Measurements from ENCODE around the gene FLNB. TPM values are rescaled to one million over a fixed set of nuclear protein-coding genes. Genes with fewer than 3 reads are reported as not detected.

The FLNB gene
- total RNA-seq, 1 experiment from 2014 or later = 127 TPM

DNA sequence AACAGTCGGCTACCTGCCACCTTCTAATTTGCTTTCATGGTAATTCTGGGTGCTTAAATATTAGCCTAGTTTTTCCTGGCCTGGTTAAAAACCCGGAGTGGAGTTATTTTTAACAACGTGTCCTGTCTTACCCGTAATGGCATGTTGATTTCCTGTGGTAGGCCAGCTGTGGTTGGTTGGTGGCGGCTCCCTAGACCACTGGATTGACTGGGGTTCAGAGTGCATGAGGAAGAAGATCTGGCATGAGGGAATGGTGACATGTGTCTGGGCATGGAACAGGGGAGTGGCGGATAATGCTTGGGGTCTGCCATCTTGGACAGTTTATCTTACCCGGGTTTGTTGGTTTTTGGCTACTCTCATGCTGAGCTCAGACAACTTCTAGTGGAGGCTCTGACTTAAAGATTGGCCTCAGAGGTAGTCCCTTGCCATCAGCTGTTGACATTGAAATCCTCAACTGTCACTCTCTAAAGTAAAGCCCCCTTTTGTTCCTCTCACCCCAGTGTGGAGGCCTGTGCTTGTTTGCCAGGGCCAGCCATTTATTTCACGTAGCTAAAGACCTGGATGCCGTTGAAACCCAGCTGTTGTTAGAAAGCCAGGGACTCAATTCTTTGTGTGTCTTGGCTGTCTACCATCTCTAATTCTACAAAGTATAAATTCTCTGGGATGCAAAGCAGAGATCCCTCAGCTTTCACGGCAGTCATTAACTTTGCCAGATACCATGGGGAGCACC is 121.0 kb downstream of the FLNB start (continued):
- no peak for TF ChIP-seq EMX1 (CRISPR knock-in tag; IDR thresholded peaks at IDR 0.05)
- TF ChIP-seq ETV6 (CRISPR knock-in tag; IDR thresholded peaks at IDR 0.05) = no peak
- no peak for TF ChIP-seq SOX15 (CRISPR knock-in tag; IDR thresholded peaks at IDR 0.05)
- TF ChIP-seq MYBL2 (CRISPR knock-in tag; IDR thresholded peaks at IDR 0.05) = no peak

DNA sequence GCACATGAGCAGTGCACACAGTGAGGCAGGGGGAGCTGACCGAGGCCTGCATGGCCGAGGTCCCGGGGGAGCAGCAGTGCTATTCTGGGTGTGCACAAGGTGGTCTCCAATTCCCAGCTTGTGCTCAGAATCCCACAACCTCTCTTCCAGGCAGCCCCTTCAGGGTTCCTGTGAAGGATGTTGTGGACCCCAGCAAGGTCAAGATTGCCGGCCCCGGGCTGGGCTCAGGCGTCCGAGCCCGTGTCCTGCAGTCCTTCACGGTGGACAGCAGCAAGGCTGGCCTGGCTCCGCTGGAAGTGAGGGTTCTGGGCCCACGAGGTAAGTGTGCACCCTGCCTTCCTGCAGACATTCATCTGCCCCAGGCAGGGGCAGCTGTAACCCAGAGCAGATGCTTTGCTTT is 122.4 kb downstream of the FLNB start:
- Mint-ChIP-seq H3K4me1 (no peaks in the 10 kb centered on the region; the same call in 1 of the 2 replicates), H3K36me3 (peaks cover 64% of the 10 kb centered on the region), H3K27me3 (ENCODE audit: low read depth) (no peaks in the 10 kb centered on the region), H3K4me3 (no peak overlapping the region), H3K27ac (no peak overlapping the region), H3K9me3 (no peaks in the 10 kb centered on the region)
- ATAC-seq (no peak), DNase-seq (ENCODE audit: low spot score) (no peak)
- TF ChIP-seq NFATC4 (CRISPR knock-in tag; IDR thresholded peaks at IDR 0.05) = no peak
- no peak for TF ChIP-seq PRRX2 (CRISPR knock-in tag; IDR thresholded peaks at IDR 0.05)
- no peak for TF ChIP-seq TCF7 (CRISPR knock-in tag; IDR thresholded peaks at IDR 0.05; ENCODE audit: low read depth)
- TF ChIP-seq, protein P1, sequence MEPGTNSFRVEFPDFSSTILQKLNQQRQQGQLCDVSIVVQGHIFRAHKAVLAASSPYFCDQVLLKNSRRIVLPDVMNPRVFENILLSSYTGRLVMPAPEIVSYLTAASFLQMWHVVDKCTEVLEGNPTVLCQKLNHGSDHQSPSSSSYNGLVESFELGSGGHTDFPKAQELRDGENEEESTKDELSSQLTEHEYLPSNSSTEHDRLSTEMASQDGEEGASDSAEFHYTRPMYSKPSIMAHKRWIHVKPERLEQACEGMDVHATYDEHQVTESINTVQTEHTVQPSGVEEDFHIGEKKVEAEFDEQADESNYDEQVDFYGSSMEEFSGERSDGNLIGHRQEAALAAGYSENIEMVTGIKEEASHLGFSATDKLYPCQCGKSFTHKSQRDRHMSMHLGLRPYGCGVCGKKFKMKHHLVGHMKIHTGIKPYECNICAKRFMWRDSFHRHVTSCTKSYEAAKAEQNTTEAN (CRISPR knock-in tag; IDR thresholded peaks at IDR 0.05) = no peak
- no peak for TF ChIP-seq SMAD4 (CRISPR knock-in tag; IDR thresholded peaks at IDR 0.05)
- no peak for TF ChIP-seq MXD4 (CRISPR knock-in tag; IDR thresholded peaks at IDR 0.05; ENCODE audit: borderline replicate concordance)
- TF ChIP-seq ETV6 (CRISPR knock-in tag; IDR thresholded peaks at IDR 0.05) = no peak
- no peak for TF ChIP-seq TP53 (CRISPR knock-in tag; IDR thresholded peaks at IDR 0.05)
- no peak for TF ChIP-seq NR2C2 (CRISPR knock-in tag; IDR thresholded peaks at IDR 0.05)
- TF ChIP-seq, protein P2, sequence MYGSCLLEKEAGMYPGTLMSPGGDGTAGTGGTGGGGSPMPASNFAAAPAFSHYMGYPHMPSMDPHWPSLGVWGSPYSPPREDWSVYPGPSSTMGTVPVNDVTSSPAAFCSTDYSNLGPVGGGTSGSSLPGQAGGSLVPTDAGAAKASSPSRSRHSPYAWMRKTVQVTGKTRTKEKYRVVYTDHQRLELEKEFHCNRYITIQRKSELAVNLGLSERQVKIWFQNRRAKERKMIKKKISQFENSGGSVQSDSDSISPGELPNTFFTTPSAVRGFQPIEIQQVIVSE (CRISPR knock-in tag; IDR thresholded peaks at IDR 0.05; ENCODE audit: borderline replicate concordance) = no peak
- ChIA-PET CTCF (no interaction called here), POLR2A (no interaction called here)

DNA sequence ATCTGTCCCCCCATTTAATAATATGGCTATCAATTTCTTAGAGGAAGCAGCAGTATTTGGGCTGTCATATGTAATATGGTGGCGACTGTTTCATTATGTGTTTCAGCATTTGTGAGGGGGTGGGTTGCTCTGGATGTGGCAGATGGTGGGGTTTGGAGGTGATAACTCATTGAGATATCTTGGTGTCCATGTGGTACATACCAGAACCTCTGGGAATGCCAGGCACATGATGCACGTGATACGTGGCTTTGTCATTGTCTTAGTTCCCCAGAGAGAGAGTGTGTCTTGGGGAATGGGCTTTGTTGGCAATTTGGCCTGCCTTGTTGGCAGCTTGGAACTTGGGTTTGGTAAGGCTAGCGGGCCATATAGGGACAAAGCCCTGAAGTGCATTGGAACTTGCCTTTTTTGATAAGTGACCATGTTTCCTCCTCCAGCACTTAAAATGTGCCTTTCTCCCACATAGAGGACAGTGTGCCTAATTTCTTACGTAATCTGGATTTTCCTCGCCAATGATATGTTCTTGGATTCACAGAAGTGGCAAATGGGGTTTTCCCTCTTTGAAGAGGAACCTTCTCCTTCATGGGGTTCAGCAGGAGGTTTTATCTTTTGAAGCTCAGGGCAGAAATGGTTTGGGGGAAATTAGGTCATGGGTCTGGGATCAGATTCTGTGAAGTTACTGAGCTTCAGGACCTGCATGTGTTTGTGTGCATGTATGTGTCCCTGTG is 123.0 kb downstream of the FLNB start:
- Mint-ChIP-seq H3K27me3 (ENCODE audit: low read depth) (no peaks in the 10 kb centered on the region), H3K4me3 (no peak overlapping the region), H3K9me3 (no peaks in the 10 kb centered on the region), H3K27ac (no peak overlapping the region), H3K36me3 (peaks cover 64% of the 10 kb centered on the region), H3K4me1 (no peaks in the 10 kb centered on the region; the same call in 1 of the 2 replicates)
- POLR2A ChIA-PET = no interaction called here
- CTCF ChIA-PET = no interaction called here
- DNase-seq (ENCODE audit: low spot score) (no peak), ATAC-seq (no peak)
- TF ChIP-seq, protein P1 (CRISPR knock-in tag; IDR thresholded peaks at IDR 0.05) = no peak
- TF ChIP-seq, protein P3, sequence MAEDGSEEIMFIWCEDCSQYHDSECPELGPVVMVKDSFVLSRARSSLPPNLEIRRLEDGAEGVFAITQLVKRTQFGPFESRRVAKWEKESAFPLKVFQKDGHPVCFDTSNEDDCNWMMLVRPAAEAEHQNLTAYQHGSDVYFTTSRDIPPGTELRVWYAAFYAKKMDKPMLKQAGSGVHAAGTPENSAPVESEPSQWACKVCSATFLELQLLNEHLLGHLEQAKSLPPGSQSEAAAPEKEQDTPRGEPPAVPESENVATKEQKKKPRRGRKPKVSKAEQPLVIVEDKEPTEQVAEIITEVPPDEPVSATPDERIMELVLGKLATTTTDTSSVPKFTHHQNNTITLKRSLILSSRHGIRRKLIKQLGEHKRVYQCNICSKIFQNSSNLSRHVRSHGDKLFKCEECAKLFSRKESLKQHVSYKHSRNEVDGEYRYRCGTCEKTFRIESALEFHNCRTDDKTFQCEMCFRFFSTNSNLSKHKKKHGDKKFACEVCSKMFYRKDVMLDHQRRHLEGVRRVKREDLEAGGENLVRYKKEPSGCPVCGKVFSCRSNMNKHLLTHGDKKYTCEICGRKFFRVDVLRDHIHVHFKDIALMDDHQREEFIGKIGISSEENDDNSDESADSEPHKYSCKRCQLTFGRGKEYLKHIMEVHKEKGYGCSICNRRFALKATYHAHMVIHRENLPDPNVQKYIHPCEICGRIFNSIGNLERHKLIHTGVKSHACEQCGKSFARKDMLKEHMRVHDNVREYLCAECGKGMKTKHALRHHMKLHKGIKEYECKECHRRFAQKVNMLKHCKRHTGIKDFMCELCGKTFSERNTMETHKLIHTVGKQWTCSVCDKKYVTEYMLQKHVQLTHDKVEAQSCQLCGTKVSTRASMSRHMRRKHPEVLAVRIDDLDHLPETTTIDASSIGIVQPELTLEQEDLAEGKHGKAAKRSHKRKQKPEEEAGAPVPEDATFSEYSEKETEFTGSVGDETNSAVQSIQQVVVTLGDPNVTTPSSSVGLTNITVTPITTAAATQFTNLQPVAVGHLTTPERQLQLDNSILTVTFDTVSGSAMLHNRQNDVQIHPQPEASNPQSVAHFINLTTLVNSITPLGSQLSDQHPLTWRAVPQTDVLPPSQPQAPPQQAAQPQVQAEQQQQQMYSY (CRISPR knock-in tag; IDR thresholded peaks at IDR 0.05) = no peak
- TF ChIP-seq, protein P4, sequence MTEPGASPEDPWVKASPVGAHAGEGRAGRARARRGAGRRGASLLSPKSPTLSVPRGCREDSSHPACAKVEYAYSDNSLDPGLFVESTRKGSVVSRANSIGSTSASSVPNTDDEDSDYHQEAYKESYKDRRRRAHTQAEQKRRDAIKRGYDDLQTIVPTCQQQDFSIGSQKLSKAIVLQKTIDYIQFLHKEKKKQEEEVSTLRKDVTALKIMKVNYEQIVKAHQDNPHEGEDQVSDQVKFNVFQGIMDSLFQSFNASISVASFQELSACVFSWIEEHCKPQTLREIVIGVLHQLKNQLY (CRISPR knock-in tag; IDR thresholded peaks at IDR 0.05) = no peak
- TF ChIP-seq SMAD3 (CRISPR knock-in tag; IDR thresholded peaks at IDR 0.05; ENCODE audit: borderline replicate concordance) (no peak), CREM (CRISPR knock-in tag; IDR thresholded peaks at IDR 0.05) (no peak), NR2C2 (CRISPR knock-in tag; IDR thresholded peaks at IDR 0.05) (no peak), GABPB1 (CRISPR knock-in tag; IDR thresholded peaks at IDR 0.05) (no peak)
- TF ChIP-seq, protein P5, sequence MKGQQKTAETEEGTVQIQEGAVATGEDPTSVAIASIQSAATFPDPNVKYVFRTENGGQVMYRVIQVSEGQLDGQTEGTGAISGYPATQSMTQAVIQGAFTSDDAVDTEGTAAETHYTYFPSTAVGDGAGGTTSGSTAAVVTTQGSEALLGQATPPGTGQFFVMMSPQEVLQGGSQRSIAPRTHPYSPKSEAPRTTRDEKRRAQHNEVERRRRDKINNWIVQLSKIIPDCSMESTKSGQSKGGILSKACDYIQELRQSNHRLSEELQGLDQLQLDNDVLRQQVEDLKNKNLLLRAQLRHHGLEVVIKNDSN (CRISPR knock-in tag; IDR thresholded peaks at IDR 0.05) = no peak
- TF ChIP-seq, protein P6, sequence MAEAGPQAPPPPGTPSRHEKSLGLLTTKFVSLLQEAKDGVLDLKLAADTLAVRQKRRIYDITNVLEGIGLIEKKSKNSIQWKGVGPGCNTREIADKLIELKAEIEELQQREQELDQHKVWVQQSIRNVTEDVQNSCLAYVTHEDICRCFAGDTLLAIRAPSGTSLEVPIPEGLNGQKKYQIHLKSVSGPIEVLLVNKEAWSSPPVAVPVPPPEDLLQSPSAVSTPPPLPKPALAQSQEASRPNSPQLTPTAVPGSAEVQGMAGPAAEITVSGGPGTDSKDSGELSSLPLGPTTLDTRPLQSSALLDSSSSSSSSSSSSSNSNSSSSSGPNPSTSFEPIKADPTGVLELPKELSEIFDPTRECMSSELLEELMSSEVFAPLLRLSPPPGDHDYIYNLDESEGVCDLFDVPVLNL (CRISPR knock-in tag; IDR thresholded peaks at IDR 0.05; ENCODE audit: borderline replicate concordance, low read depth) = no peak
- TF ChIP-seq, protein P7, sequence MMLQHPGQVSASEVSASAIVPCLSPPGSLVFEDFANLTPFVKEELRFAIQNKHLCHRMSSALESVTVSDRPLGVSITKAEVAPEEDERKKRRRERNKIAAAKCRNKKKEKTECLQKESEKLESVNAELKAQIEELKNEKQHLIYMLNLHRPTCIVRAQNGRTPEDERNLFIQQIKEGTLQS (CRISPR knock-in tag; conservative IDR thresholded peaks at IDR 0.05) = no peak
